BJ (cell line): Measurements from ENCODE around the gene ASCL2. TPM values are rescaled to one million over a fixed set of nuclear protein-coding genes. Genes with fewer than 3 reads are reported as not detected.

Experiments used
- CTCF ChIA-PET: fragments of 350-600 bp; formaldehyde crosslinking; extraction: SDS; loops from one replicate; lab custom pipeline; 2021; ENCODE audit warnings: antibody characterized with exemption, inconsistent platforms; lab: Yijun Ruan, JAX
- POLR2A ChIA-PET: fragments of 300-600 bp; sonication (Branson Sonifier 250); formaldehyde crosslinking; extraction: SDS; loops from one replicate; lab custom pipeline; 2021; ENCODE audit warnings: antibody characterized with exemption; lab: Charles Lee
- DNase-seq: peaks from one replicate; pipeline ENCODE4 v3.0.0-alpha.2; 2011; ENCODE audit warnings: low read depth
- H3K27me3 ChIP-seq: 2 replicates; pipeline ENCODE4 v1.6.0; 2011; ENCODE audit warnings: low read length; ENCODE audit not compliant: control insufficient read depth, insufficient read depth
- H3K36me3 ChIP-seq: 2 replicates; pipeline ENCODE4 v1.5.1; 2011; ENCODE audit warnings: low read length; ENCODE audit not compliant: control insufficient read depth, insufficient read depth
- H3K4me3 ChIP-seq: 2 replicates; pipeline ENCODE4 v1.5.1; 2011; ENCODE audit warnings: low read depth, mild to moderate bottlenecking, control low read depth, low read length
- CTCF ChIP-seq: IDR thresholded peaks from 2 replicates; pipeline ENCODE4 v1.5.1; 2011; ENCODE audit warnings: low read depth, mild to moderate bottlenecking, control low read depth, inconsistent platforms, low read length, moderate library complexity; ENCODE audit not compliant: insufficient read depth
- polyA plus RNA-seq: library from polyadenylated mRNA; depleted of rRNA; stranded (reverse); fragments of >200 nt; gene quantifications from 2 replicates; pipeline ENCODE4 v1.2.3, GENCODE V29; 2011

The ASCL2 gene
- polyA plus RNA-seq, 1 experiment, result not detected

DNA sequence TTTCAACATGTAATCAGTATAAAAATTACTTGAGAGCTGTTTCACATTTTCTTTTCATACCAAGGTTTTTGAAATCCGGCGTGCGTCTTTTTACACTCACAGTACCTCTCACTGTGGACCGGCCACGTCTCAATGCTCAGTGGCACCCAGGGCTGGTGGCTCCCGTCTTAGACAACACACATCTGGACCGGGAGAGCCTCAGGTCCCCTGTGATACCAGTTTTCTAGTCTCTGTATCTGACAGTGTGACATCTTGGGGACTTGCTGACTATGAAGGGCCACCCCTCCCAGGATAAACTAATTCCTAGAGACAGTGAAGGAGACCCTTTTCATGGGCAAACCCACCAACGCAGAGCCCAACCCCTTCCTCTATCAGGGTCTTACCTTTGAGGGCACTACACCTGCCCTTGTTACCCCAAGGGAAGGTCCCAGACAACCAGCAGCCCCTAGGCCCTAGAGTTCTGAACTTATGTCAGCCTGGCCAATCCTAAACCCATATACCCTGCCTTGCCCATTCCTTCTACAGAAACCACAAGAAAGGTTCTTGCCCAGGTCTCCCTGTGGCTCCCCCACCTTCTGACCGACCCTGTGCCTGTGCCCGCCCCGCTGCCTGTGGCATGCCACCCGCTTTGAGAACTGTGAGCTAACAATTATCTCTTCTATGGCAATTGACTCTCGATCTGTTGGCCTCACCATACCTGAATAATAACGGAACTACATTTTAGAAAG lies 6.1 kb upstream of the ASCL2 start:
- ChIA-PET POLR2A (no interaction called here), CTCF (interaction anchor here (0.8 to 3.9 kb wide), 6 partner anchors 13 to 143 kb away, joined by 3 to 16 read pairs (median 4); partner anchors contain the start of gene TSSC4)
- TF ChIP-seq CTCF, result no peak
- no peak overlapping the region for H3K4me3 ChIP-seq
- H3K36me3 ChIP-seq, result no peaks in the 10 kb centered on the region
- peaks cover 14% of the 10 kb centered on the region for H3K27me3 ChIP-seq
- DNase-seq, result no peak

- Histone ChIP-seq H3K4me3 (no peak overlapping the region), H3K36me3 (no peaks in the 10 kb centered on the region), H3K27me3 (peaks cover 18% of the 10 kb centered on the region)
- ChIA-PET CTCF (interaction anchor here (0.6 to 3.9 kb wide), 5 partner anchors 23 to 125 kb away, joined by 3 to 16 read pairs (median 3); partner anchors contain the start of gene TSSC4), POLR2A (no interaction called here)
- TF ChIP-seq CTCF, result no peak
- DNase-seq, result no peak
These were observed 5.2 kb upstream of the ASCL2 start for GRCh38 chr11:2275334-2276279.

DNA sequence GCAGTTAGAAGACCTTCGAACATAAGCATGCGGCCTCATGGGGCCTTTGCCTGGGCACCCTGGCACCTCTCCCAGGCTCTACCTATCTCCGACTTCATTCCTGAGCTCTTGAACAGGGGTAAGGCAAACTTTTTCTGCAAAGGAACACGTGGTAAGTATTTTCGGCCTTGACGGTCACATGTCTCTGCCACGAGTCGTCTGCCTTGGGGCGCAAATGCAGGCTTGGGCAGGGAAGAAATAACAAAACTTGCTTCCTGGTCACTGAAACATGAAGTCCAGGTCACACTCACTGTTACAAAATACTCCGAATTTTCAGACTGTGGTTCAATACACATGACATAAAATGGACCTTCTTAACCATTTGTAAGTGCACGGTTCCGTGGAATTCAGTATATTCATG lies 3.4 kb upstream of the ASCL2 start:
- no peaks in the 10 kb centered on the region for H3K36me3 ChIP-seq
- H3K4me3 ChIP-seq, result no peak overlapping the region
- TF ChIP-seq CTCF, result no peak
- peaks cover 24% of the 10 kb centered on the region for H3K27me3 ChIP-seq
- POLR2A ChIA-PET, result no interaction called here
- DNase-seq, result no peak
- CTCF ChIA-PET, result interaction anchor here (1.0 to 1.2 kb wide), 3 partner anchors 31 to 258 kb away, joined by 3 to 4 read pairs (median 3); no protein-coding TSS in a partner anchor

DNA sequence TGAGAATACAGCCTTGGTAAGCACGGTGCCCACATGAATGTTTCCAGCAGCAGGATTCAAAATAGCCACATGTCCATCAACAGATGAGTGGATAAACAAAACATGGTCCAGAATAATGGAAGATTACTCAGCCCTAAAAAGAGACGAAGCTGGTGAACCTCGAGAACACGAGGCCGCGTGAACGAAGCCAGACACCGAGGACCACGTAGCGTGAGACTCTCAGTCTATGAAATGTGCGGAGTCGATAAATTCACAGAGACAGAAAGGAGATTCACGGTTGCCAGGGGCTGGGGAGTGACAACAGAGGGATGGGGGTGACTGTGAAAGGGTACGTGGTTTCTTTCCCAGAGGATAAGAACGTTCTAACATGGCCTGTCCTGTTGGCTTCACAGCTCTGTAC lies 2.9 kb upstream of the ASCL2 start:
- no peak for TF ChIP-seq CTCF
- H3K27me3 ChIP-seq, result peaks cover 26% of the 10 kb centered on the region
- ChIA-PET POLR2A (no interaction called here), CTCF (interaction anchor here (1.0 to 1.2 kb wide), 3 partner anchors 32 to 258 kb away, joined by 3 to 4 read pairs (median 3); no protein-coding TSS in a partner anchor)
- DNase-seq, result no peak
- no peaks in the 10 kb centered on the region for H3K36me3 ChIP-seq
- H3K4me3 ChIP-seq, result no peak overlapping the region

GRCh38 chr11:2272946-2273280 lies 2.5 kb upstream of the ASCL2 start:
- ChIA-PET POLR2A (no interaction called here), CTCF (interaction anchor here (1.0 to 1.2 kb wide), 2 partner anchors 32 to 148 kb away, joined by 3 to 4 read pairs; no protein-coding TSS in a partner anchor)
- no peak for TF ChIP-seq CTCF
- no peak for DNase-seq
- Histone ChIP-seq H3K4me3 (no peak overlapping the region), H3K36me3 (no peaks in the 10 kb centered on the region), H3K27me3 (peaks cover 27% of the 10 kb centered on the region)
